Endometrial microvascular endothelial cells (primary cell): Measurements from ENCODE around the gene MSANTD3. TPM values are rescaled to one million over a fixed set of nuclear protein-coding genes. Genes with fewer than 3 reads are reported as not detected.

Experiments used
- in situ Hi-C: cut with HindIII; loops from 2 replicates; pipeline ENCODE4 v1.10.0; 2017; ENCODE audit warnings: low sequenced_read_pairs, low pct_unique_long_range_greater_than_20kb; ENCODE audit errors: inconsistent ontology term
- total RNA-seq: library from RNA; depleted of rRNA; stranded (reverse); fragments of >200 nt; gene quantifications from one replicate; pipeline ENCODE4 v1.2.3, GENCODE V29; 2015; ENCODE audit errors: inconsistent ontology term

Gene MSANTD3
- total RNA-seq, 1 donor from 2014 or later, result 92.4 TPM

DNA sequence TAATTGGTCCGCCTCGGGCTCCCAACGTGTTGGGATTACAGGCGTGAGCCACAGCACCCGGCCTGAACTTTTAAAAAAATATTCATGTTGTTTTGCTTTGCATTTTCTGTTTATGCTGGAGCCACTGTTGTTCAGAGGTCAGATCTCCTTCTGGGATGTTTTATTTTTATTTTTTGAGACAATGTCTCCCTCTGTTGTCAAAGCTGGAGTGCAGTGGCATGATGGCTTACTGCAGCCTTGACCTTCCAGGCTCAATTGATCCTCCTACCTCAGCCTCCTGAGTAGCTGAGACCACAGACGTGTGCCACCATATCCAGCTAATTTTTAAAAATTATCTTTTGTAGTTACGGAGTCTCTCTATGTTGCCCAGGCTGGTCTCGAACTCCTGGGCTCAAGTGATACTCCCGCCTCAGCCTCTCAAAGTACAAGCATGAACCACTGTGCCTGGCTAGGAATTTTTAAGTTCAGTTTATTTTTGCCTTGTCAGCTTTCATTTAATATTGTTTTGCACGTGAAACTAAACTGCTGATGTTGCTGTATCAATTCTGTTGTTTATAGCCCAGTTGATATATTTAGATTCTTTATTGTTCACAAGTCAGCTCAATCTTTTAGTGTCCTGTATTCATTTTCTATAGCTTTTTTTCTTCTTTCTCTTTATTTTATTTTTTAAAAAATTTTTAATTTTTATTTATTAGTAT lies 59.7 kb downstream of the MSANTD3 start:
- in situ Hi-C loops, result no loop called here

DNA sequence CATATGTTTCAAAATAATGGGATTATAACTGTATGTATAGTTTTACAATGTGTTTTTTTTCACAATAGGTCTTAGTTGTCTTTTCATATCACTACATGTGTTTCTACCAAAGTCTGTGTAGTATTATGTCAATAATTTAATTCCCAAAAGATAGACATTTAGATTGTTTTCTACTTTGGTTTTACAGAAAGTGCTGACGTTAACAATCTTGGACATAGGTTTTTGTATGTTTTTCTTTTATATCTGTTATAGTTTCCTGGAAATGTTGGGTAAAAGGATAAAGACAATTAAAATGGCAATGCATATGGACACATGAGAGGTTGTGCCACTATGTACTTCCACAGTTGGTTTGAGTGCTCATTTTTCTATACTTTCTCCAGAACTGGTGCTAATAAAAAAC lies 61.2 kb downstream of the MSANTD3 start:
- in situ Hi-C loops, result no loop called here

DNA sequence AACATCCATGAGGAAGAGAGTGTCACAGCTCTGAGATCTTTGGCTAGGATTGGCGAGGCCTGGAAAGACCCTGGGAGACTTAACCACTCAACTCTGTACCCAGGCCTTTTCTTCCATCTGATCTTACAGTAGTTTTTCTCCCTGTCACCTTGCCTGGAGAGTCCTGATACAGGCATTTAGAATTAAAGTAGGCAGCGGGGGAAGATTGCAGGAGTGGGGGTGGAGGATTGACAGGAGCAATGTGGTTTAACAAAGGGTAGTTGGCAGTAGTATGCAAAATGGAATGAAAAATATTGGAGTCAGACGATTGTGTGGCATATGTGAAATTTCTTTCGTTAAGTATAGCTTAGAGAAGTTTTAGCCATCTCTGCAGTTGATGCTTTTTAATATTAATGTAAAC lies 62.9 kb downstream of the MSANTD3 start:
- in situ Hi-C loops, result no loop called here

DNA sequence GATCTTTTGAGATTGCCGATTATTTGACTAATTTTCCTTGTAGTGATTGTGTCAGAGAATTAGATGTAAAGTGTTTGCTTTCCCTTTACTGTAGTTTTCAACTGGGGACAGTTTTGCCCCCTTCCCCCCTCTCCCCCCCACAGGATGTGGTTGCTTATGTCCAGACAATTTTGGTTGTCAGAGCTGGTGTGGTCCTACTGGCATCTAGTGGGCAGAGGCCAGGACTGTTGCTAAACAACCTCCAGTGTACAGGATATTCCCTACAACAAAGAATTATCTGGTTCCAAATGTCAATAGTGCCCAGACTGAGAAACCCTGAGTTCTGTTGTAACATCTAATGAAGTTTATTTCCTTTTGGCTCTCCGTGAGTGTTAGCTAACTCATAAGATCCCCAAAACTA lies 66.0 kb downstream of the MSANTD3 start:
- in situ Hi-C loops, result no loop called here

DNA sequence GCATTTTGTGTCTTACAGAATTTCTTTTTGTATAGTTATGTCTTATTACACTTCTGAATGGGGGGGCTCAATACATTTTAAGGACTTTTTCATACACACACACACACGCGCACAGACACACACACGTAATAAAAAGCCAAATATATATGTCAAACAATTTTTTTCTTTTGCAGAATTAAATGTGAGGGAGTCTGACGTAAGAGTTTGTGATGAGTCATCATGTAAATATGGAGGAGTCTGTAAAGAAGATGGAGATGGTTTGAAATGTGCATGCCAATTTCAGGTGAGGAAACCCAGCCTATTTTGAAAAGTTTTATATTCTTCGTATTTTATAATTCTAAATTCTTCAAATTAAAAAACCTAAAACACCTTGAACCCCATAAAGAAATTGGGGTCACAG lies 71.6 kb downstream of the MSANTD3 start:
- in situ Hi-C loops, result no loop called here

DNA sequence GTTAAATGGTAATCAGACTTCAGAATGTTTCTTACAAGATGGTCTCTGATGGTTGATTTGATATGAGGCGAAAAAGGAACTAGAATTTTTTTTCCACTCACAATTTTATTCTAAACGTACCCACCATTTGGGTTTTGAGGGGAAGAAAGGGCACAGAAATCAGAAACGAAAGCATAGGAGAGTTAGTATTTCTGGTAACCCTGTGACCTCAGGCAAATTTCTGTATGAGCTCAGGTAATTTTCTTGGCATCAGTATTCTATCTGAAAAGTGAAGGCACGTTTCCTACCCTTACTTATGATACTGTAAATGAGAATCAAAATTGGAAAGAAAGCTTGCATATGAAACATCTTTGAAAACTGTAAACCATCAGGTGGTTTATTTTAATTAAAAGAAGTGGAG lies 72.5 kb downstream of the MSANTD3 start:
- in situ Hi-C loops, result no loop called here

DNA sequence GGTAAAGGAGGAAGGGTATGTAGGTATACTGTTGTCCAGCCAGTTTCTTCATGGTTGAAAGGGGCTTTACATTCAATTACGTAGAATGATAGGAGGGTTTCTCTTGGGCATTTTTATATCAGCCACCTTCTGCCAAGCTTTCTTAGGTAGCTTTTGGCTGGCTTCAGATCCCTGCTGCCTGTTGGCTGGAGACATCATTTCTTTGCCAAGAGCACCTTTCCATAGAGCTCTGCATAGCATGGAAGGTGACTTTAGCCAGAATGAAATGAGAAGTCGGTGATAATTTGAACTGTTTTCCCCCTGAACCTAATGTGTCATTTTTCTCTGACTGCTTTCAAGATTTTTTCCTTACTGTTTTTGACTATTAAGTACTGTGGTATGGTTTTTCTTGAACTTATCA lies 72.9 kb downstream of the MSANTD3 start:
- in situ Hi-C loops, result no loop called here

Other genes starting within 250 kb of the MSANTD3 start
- 33.7 TPM for gene TEX10, start 74.2 kb upstream of the MSANTD3 start, total RNA-seq
- gene TMEFF1, start 46.0 kb downstream of the MSANTD3 start, total RNA-seq, result 6.3 TPM
- 0.74 TPM for gene CAVIN4, start 150.9 kb downstream of the MSANTD3 start, total RNA-seq